PFSK-1 (cell line): ENCODE data around the gene SH2D3C.

Experiments
- FOXP2 ChIP-seq: optimal IDR thresholded peaks from 2 replicates; pipeline ENCODE3; 2011; ENCODE audit warnings: borderline replicate concordance, control low read depth, inconsistent platforms; ENCODE audit not compliant: insufficient read depth; ENCODE audit errors: extremely low read length, extremely low read depth
- POLR2AphosphoS5 ChIP-seq: IDR thresholded peaks from 2 replicates; pipeline ENCODE4 v1.6.1; 2012; ENCODE audit warnings: low read depth, mild to moderate bottlenecking, control low read depth, low read length, moderate library complexity
- REST ChIP-seq, 2 experiments: IDR thresholded peaks; 2 replicates each; pipeline versions ENCODE4 v1.6.1 to v1.8.0; 2011 to 2012; ENCODE audit warnings: low read depth in 2 of 2, low read length in 2 of 2, control low read depth in 1 of 2, inconsistent platforms in 1 of 2, mild to moderate bottlenecking in 1 of 2, moderate library complexity in 1 of 2; ENCODE audit not compliant: insufficient read depth in 1 of 2
- TAF1 ChIP-seq: IDR thresholded peaks from 2 replicates; pipeline ENCODE4 v1.6.1; 2012; ENCODE audit warnings: low read length, control low read depth, borderline replicate concordance; ENCODE audit not compliant: insufficient read depth

- no peak for TF ChIP-seq FOXP2
- no peak for TF ChIP-seq POLR2AphosphoS5
- no peak for TF ChIP-seq REST (IDR thresholded peaks at IDR 0.05; ENCODE audit: insufficient read depth in 1 of 2, low read depth in 2 of 2, low read length in 2 of 2)
- no peak for TF ChIP-seq TAF1
Measured at GRCh38 chr9:127794001-127794791, 15.7 kb upstream of the SH2D3C start.
